SK-N-SH (cell line): ENCODE data around the gene VGLL4. TPM values are rescaled to one million over a fixed set of nuclear protein-coding genes. Genes with fewer than 3 reads are reported as not detected.

Experiments
- CTCF ChIA-PET: fragments of 300-600, 350-600 bp; formaldehyde crosslinking; extraction: SDS; loops from one replicate; lab custom pipeline; 2021; lab: Yijun Ruan, JAX
- POLR2A ChIA-PET: fragments of 350-600 bp; sonication (Branson Sonifier 250); formaldehyde crosslinking; extraction: SDS; loops from one replicate; lab custom pipeline; 2020; ENCODE audit warnings: antibody characterized with exemption, inconsistent platforms; lab: Yijun Ruan, JAX
- DNase-seq: peaks from one replicate; pipeline ENCODE4 v3.0.0; 2012
- H2AFZ ChIP-seq: fragments of 200-600 bp; sonication (generic); 2 replicates; pipeline ENCODE4 v1.8.1; 2016; ENCODE audit warnings: antibody characterized with exemption, mild to moderate bottlenecking, low read depth
- H3F3A ChIP-seq: fragments of 200-600 bp; sonication (generic); replicated peaks from 2 replicates; pipeline ENCODE3; 2016; ENCODE audit warnings: antibody characterized with exemption, mild to moderate bottlenecking; ENCODE audit not compliant: insufficient read depth
- H3K27ac ChIP-seq, 2 experiments: fragments of 200-500 bp in 1 of 2; fragments of 200-600 bp in 1 of 2; sonication (Bioruptor generic) in 1 of 2; sonication (generic), shearing (Covaris generic) in 1 of 2; 2 replicates each; pipeline versions ENCODE4 v1.5.1 to v1.6.1; 2014 to 2016; ENCODE audit warnings: low read depth in 2 of 2, inconsistent platforms in 1 of 2, low read length in 1 of 2, mild to moderate bottlenecking in 1 of 2, mixed read lengths in 1 of 2
- H3K27me3 ChIP-seq: fragments of 200-600 bp; sonication (generic), shearing (Covaris generic); 2 replicates; pipeline ENCODE4 v1.6.1; 2016; ENCODE audit warnings: mixed run types; ENCODE audit not compliant: insufficient read depth
- H3K36me3 ChIP-seq, 2 experiments: fragments of 200-500 bp in 1 of 2; fragments of 200-600 bp in 1 of 2; sonication (Bioruptor generic) in 1 of 2; sonication (generic) in 1 of 2; replicated peaks in 1 of 2; 2 replicates each; pipeline versions ENCODE3 to v1.5.1; 2014 to 2016; ENCODE audit warnings: low read length in 1 of 2, mild to moderate bottlenecking in 1 of 2; ENCODE audit not compliant: insufficient read depth in 2 of 2, control insufficient read depth in 1 of 2
- H3K4me1 ChIP-seq, 2 experiments: fragments of 200-500 bp in 1 of 2; fragments of 200-600 bp in 1 of 2; sonication (Bioruptor generic) in 1 of 2; sonication (generic), shearing (Covaris generic) in 1 of 2; 2 replicates each; pipeline versions ENCODE4 v1.5.1 to v1.6.1; 2014 to 2016; ENCODE audit warnings: low read depth in 1 of 2, low read length in 1 of 2, mixed run types in 1 of 2; ENCODE audit not compliant: insufficient read depth in 2 of 2, control insufficient read depth in 1 of 2
- H3K4me2 ChIP-seq: fragments of 200-600 bp; sonication (generic), shearing (Covaris generic); 2 replicates; pipeline ENCODE4 v1.6.1; 2017; ENCODE audit warnings: mixed run types
- H3K4me3 ChIP-seq, 2 experiments: fragments of 200-500 bp in 1 of 2; fragments of 200-600 bp in 1 of 2; sonication (Bioruptor generic) in 1 of 2; sonication (generic), shearing (Covaris generic) in 1 of 2; 2 replicates each; pipeline versions ENCODE4 v1.5.1 to v1.8.1; 2014 to 2016; ENCODE audit warnings: low read depth in 2 of 2, inconsistent platforms in 1 of 2, low read length in 1 of 2, mild to moderate bottlenecking in 1 of 2, mixed read lengths in 1 of 2, moderate library complexity in 1 of 2
- H3K79me2 ChIP-seq: fragments of 200-600 bp; sonication (generic); 2 replicates; pipeline ENCODE4 v1.8.1; 2017; ENCODE audit warnings: mild to moderate bottlenecking; ENCODE audit not compliant: insufficient read depth
- H3K9ac ChIP-seq: fragments of 200-600 bp; sonication (generic); 2 replicates; pipeline ENCODE4 v1.6.1; 2017; ENCODE audit warnings: mixed run types
- H3K9me2 ChIP-seq: fragments of 200-600 bp; sonication (generic); 2 replicates; pipeline ENCODE4 v1.6.1; 2017; ENCODE audit warnings: mixed run types
- H3K9me3 ChIP-seq: fragments of 200-600 bp; sonication (generic); 2 replicates; pipeline ENCODE4 v1.6.1; 2017; ENCODE audit warnings: mixed run types, mild to moderate bottlenecking, moderate library complexity
- H4K20me1 ChIP-seq: fragments of 200-600 bp; sonication (generic); 2 replicates; pipeline ENCODE4 v1.6.1; 2017; ENCODE audit warnings: mild to moderate bottlenecking, mixed run types; ENCODE audit not compliant: insufficient read depth
- FOXJ3 ChIP-seq: sonication (generic); formaldehyde crosslinking; IDR thresholded peaks from 2 replicates; pipeline ENCODE4 v1.5.1; 2020; ENCODE audit warnings: mild to moderate bottlenecking, missing genetic modification reagents
- FOXM1 ChIP-seq: IDR thresholded peaks from 2 replicates; pipeline ENCODE4 v1.4.0; 2012; ENCODE audit warnings: low read depth, mild to moderate bottlenecking
- JUND ChIP-seq: IDR thresholded peaks from 2 replicates; pipeline ENCODE4 v1.4.0; 2012
- MAX ChIP-seq: IDR thresholded peaks from 2 replicates; pipeline ENCODE4 v1.4.0; 2012; ENCODE audit warnings: low read depth
- MEF2A ChIP-seq: IDR thresholded peaks from 2 replicates; pipeline ENCODE4 v1.4.0; 2012; ENCODE audit warnings: low read depth, borderline replicate concordance
- MXI1 ChIP-seq: IDR thresholded peaks from 2 replicates; pipeline ENCODE4 v1.6.1; 2012; ENCODE audit warnings: mild to moderate bottlenecking, low read depth, low read length, improper control_type of control experiment
- NFIC ChIP-seq: IDR thresholded peaks from 2 replicates; pipeline ENCODE4 v1.4.0; 2012; ENCODE audit warnings: borderline replicate concordance
- RAD21 ChIP-seq: IDR thresholded peaks from 2 replicates; pipeline ENCODE4 v1.6.1; 2012; ENCODE audit warnings: mild to moderate bottlenecking, low read length
- RFX5 ChIP-seq: IDR thresholded peaks from 2 replicates; pipeline ENCODE4 v1.6.1; 2012; ENCODE audit warnings: mild to moderate bottlenecking, improper control_type of control experiment, low read length
- RXRA ChIP-seq: IDR thresholded peaks from 2 replicates; pipeline ENCODE4 v1.4.0; 2012; ENCODE audit warnings: low read depth, mild to moderate bottlenecking, borderline replicate concordance
- SMC3 ChIP-seq: IDR thresholded peaks from 2 replicates; pipeline ENCODE4 v1.6.1; 2012; ENCODE audit warnings: low read depth, low read length, improper control_type of control experiment
- TAF1 ChIP-seq: IDR thresholded peaks from 2 replicates; pipeline ENCODE4 v1.6.1; 2012; ENCODE audit warnings: low read depth, mild to moderate bottlenecking, low read length, moderate library complexity, borderline replicate concordance
- ZBTB33 ChIP-seq: IDR thresholded peaks from 2 replicates; pipeline ENCODE4 v1.4.0; 2012; ENCODE audit warnings: low read depth, borderline replicate concordance
- WGBS: methylation state at CpG from one replicate; pipeline ENCODE4 v1.1.6; 2017; ENCODE audit warnings: low lambda C conversion rate; 5-methylcytosine and 5-hydroxymethylcytosine counted together
- polyA plus RNA-seq, 3 experiments: library from polyadenylated mRNA; depleted of rRNA; stranded (reverse); fragments of >200 nt; gene quantifications; 2 replicates each; pipeline ENCODE4 v1.2.3, GENCODE V29; 2012
- TF ChIP-seq, protein P1 (sequence below): fragments of 200-600 bp; sonication (generic); IDR thresholded peaks from 2 replicates; pipeline ENCODE4 v1.6.1; 2017; ENCODE audit warnings: antibody characterized with exemption, mild to moderate bottlenecking, moderate library complexity
- TF ChIP-seq, protein P2 (sequence below): fragments of 150-350 bp; IDR thresholded peaks from 2 replicates; pipeline ENCODE4 v1.6.1; 2016; ENCODE audit warnings: mild to moderate bottlenecking, low read depth, low read length

The VGLL4 gene
- polyA plus RNA-seq, 1 of the 3 experiments (the other 2 are of a cell fraction), result 48.9 TPM

DNA sequence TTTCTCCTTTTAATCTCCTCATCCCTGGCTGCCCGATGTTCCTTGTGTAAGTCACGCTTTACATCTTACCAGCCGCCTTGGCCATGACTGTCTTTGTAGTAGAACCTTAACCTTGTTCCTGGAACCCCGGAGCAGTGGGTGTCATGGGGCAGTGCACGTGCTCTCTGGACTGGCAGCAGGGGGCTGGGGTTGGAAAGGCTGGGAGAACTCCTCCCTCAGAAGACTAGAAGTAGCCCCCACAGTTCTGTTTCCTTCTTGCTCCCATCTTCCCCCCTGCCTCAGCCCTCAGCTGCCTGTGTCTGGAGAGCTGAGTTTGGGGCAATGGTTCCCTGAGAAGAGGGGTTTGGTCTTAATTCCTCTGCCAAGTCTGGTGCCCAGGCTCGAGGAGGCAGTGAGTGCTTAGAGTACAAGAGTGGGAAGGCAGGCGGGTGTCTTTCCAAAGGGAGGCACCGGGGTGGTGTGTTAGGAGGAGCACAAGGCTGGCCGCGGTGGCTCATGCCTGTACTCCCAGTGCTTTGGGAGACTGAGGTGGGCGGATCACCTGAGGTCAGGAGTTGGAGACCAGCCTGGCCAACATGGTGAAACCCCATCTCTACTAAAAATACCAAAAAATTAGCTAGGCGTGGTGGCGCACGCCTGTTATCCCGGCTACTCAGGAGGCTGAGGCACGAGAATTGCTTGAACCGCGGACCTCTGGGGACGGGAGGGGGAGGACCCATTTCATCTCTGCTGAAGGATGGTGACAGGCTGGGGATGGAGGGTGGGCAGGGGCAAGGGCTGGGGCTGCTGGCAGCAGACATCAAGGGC, 100.4 kb downstream of the VGLL4 start:
- Histone ChIP-seq H3K9ac (no peak overlapping the region), H3K4me3 (no peak overlapping the region), H3K4me2 (no peak overlapping the region), H3K79me2 (peaks cover 4% of the 10 kb centered on the region; the same call in 1 of the 2 replicates), H4K20me1 (no peaks in the 10 kb centered on the region), H3K4me1 (peaks cover 0 to 15% of the 10 kb centered on the region in 2 experiments; a peak in 1 of 4 replicates), H3K27me3 (no peaks in the 10 kb centered on the region), H3K9me2 (no peaks in the 10 kb centered on the region), H2AFZ (no peak overlapping the region), H3K36me3 (peaks cover 0 to 10% of the 10 kb centered on the region in 2 experiments), H3K27ac (no peak overlapping the region), H3K9me3 (no peaks in the 10 kb centered on the region)
- CTCF ChIA-PET, result no interaction called here
- no peak for DNase-seq
- 95% methylated on average over 19 of the region's 19 CpGs for WGBS
- POLR2A ChIA-PET, result no interaction called here
- TF ChIP-seq RFX5 (no peak), FOXM1 (no peak), SMC3 (no peak), FOXJ3 (CRISPR knock-in tag) (no peak), RXRA (no peak), MEF2A (no peak), NFIC (no peak), RAD21 (no peak), MAX (no peak), JUND (no peak), MXI1 (no peak), TAF1 (no peak), ZBTB33 (no peak)
- TF ChIP-seq, protein P1, sequence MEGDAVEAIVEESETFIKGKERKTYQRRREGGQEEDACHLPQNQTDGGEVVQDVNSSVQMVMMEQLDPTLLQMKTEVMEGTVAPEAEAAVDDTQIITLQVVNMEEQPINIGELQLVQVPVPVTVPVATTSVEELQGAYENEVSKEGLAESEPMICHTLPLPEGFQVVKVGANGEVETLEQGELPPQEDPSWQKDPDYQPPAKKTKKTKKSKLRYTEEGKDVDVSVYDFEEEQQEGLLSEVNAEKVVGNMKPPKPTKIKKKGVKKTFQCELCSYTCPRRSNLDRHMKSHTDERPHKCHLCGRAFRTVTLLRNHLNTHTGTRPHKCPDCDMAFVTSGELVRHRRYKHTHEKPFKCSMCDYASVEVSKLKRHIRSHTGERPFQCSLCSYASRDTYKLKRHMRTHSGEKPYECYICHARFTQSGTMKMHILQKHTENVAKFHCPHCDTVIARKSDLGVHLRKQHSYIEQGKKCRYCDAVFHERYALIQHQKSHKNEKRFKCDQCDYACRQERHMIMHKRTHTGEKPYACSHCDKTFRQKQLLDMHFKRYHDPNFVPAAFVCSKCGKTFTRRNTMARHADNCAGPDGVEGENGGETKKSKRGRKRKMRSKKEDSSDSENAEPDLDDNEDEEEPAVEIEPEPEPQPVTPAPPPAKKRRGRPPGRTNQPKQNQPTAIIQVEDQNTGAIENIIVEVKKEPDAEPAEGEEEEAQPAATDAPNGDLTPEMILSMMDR, result no peak
- TF ChIP-seq, protein P2, sequence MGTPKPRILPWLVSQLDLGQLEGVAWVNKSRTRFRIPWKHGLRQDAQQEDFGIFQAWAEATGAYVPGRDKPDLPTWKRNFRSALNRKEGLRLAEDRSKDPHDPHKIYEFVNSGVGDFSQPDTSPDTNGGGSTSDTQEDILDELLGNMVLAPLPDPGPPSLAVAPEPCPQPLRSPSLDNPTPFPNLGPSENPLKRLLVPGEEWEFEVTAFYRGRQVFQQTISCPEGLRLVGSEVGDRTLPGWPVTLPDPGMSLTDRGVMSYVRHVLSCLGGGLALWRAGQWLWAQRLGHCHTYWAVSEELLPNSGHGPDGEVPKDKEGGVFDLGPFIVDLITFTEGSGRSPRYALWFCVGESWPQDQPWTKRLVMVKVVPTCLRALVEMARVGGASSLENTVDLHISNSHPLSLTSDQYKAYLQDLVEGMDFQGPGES, result no peak
- TF ChIP-seq, all 33 proteins: peak for 0
- peaks cover 5% of the 10 kb centered on the region for H3F3A ChIP-seq
